HepG2 (cell line): ENCODE results near the gene DLAT. TPM values are rescaled to one million over a fixed set of nuclear protein-coding genes. Genes with fewer than 3 reads are reported as not detected.

ENCODE experiments used
- ATAC-seq: fragments of 200-7000 bp; cut with Tn5 transposase; 3 replicates; pipeline ENCODE4 v1.9.1; 2020; ENCODE audit warnings: mild to moderate bottlenecking, moderate library complexity
- BruUV-seq: library from RNA; stranded (reverse); fragments of 400-500 nt; replicated peaks from 2 replicates; lab custom pipeline; 2021; lab: Mats Ljungman, UMichigan
- CTCF ChIA-PET: fragments of 300-600 bp; formaldehyde crosslinking; extraction: SDS; loops from one replicate; lab custom pipeline; 2021; ENCODE audit warnings: low total read pairs, inconsistent platforms, low intra/inter-chr PET ratio; lab: Yijun Ruan, JAX
- POLR2A ChIA-PET: fragments of 350-600 bp; sonication (Branson Sonifier 250); formaldehyde crosslinking; loops from one replicate; lab custom pipeline; 2020; ENCODE audit warnings: antibody characterized with exemption, inconsistent platforms; lab: Yijun Ruan, JAX
- DNase-seq: peaks from one replicate; pipeline ENCODE4 v3.0.0-alpha.2; 2015; ENCODE audit warnings: low spot score
- FAIRE-seq: peaks from 3 replicates; lab custom pipeline; 2011; peaks lifted over from hg19 to GRCh38; lab: Jason Lieb, UNC
- H2AFZ ChIP-seq: one replicate; pipeline ENCODE4 v1.6.1; 2011; ENCODE audit warnings: low read length, inconsistent platforms
- H3K27ac ChIP-seq: fragments of 300-600 bp; 3 replicates; pipeline ENCODE4 v1.8.0; 2011; ENCODE audit warnings: mixed run types, mild to moderate bottlenecking, mixed read lengths, low read length, inconsistent platforms; ENCODE audit not compliant: insufficient read depth; ENCODE audit errors: extremely low read length
- H3K27me3 ChIP-seq, 2 experiments: fragments of 200-600 bp in 1 of 2; 2 replicates in 1 of 2; 3 replicates in 1 of 2; pipeline versions ENCODE4 v1.6.0 to v1.8.0; 2011; ENCODE audit warnings: low read length in 2 of 2, mild to moderate bottlenecking in 2 of 2, moderate library complexity in 2 of 2, inconsistent platforms in 1 of 2; ENCODE audit not compliant: insufficient read depth in 2 of 2, control insufficient read depth in 1 of 2
- H3K36me3 ChIP-seq, 2 experiments: fragments of 200-600 bp in 1 of 2; replicated peaks in 1 of 2; 2 replicates in 1 of 2; 3 replicates in 1 of 2; pipeline versions ENCODE4 v1.5.1 to v1.8.0; 2011; ENCODE audit warnings: low read length in 2 of 2, inconsistent platforms in 1 of 2; ENCODE audit not compliant: insufficient read depth in 2 of 2, control insufficient read depth in 1 of 2
- H3K4me1 ChIP-seq: 2 replicates; pipeline ENCODE4 v1.5.1; 2012; ENCODE audit warnings: low read length, inconsistent platforms; ENCODE audit not compliant: insufficient read depth
- H3K4me2 ChIP-seq: 2 replicates; pipeline ENCODE4 v1.6.0; 2011; ENCODE audit warnings: low read depth, low read length, inconsistent platforms
- H3K4me3 ChIP-seq, 3 experiments: fragments of 200-600 bp in 1 of 3; sonication (generic), shearing (Covaris generic) in 1 of 3; replicated peaks in 1 of 3; 2 replicates each; pipeline ENCODE4 v1.5.1; 2011 to 2016; ENCODE audit warnings: low read length in 3 of 3, inconsistent platforms in 2 of 3, low read depth in 2 of 3, mild to moderate bottlenecking in 2 of 3, control low read depth in 1 of 3, mixed read lengths in 1 of 3; ENCODE audit not compliant: insufficient read depth in 1 of 3
- H3K79me2 ChIP-seq: one replicate; pipeline ENCODE4 v1.6.1; 2011; ENCODE audit warnings: low read length, inconsistent platforms; ENCODE audit not compliant: insufficient read depth
- H3K9ac ChIP-seq: 2 replicates; pipeline ENCODE4 v1.6.0; 2011; ENCODE audit warnings: mild to moderate bottlenecking, low read depth, low read length, inconsistent platforms; ENCODE audit not compliant: insufficient read depth
- H3K9me3 ChIP-seq: 2 replicates; pipeline ENCODE4 v1.5.1; 2012; ENCODE audit warnings: mild to moderate bottlenecking, low read length
- H4K20me1 ChIP-seq: 2 replicates; pipeline ENCODE4 v1.6.0; 2011; ENCODE audit warnings: inconsistent platforms, mild to moderate bottlenecking, low read length, moderate library complexity; ENCODE audit not compliant: insufficient read depth
- AGO1 ChIP-seq: fragments of 200-400 bp; formaldehyde crosslinking; IDR thresholded peaks from 2 replicates; pipeline ENCODE4 v1.6.1; 2017; ENCODE audit warnings: mild to moderate bottlenecking, low read depth, low read length, moderate library complexity; ENCODE audit not compliant: poor library complexity, severe bottlenecking
- AKAP8 ChIP-seq: sonication (generic); formaldehyde crosslinking; IDR thresholded peaks from 2 replicates; pipeline ENCODE4 v1.5.1; 2020; ENCODE audit warnings: mild to moderate bottlenecking, missing genetic modification reagents
- ATF7 ChIP-seq, 2 experiments: fragments of 450-650 bp in 1 of 2; sonication (generic) in 1 of 2; formaldehyde crosslinking in 1 of 2; IDR thresholded peaks; 2 replicates each; pipeline versions ENCODE4 v1.4.0 to v1.6.1; 2016 to 2020; ENCODE audit warnings: antibody characterized with exemption in 1 of 2, mild to moderate bottlenecking in 1 of 2, missing genetic modification reagents in 1 of 2
- CAMTA2 ChIP-seq: sonication (generic); formaldehyde crosslinking; IDR thresholded peaks from 2 replicates; pipeline ENCODE4 v1.4.0; 2020; ENCODE audit warnings: mild to moderate bottlenecking, missing genetic modification reagents, borderline replicate concordance
- E2F1 ChIP-seq: sonication (generic); formaldehyde crosslinking; IDR thresholded peaks from 2 replicates; pipeline ENCODE4 v1.5.0; 2020; ENCODE audit warnings: missing genetic modification reagents
- SALL2 ChIP-seq: sonication (generic); formaldehyde crosslinking; IDR thresholded peaks from 2 replicates; pipeline ENCODE4 v1.8.1; 2023; ENCODE audit warnings: mild to moderate bottlenecking, missing genetic modification reagents, inconsistent platforms
- SOX13 ChIP-seq, 3 experiments: fragments of 450-650 bp in 1 of 3; sonication (generic) in 1 of 3; formaldehyde crosslinking in 1 of 3; IDR thresholded peaks in 2 of 3; conservative IDR thresholded peaks in 1 of 3; 2 replicates each; pipeline versions ENCODE4 v1.5.0 to v1.6.1; 2016 to 2020; ENCODE audit warnings: antibody characterized with exemption in 1 of 3, mild to moderate bottlenecking in 1 of 3, missing compliant biosample characterization in 1 of 3, missing genetic modification reagents in 1 of 3, moderate library complexity in 1 of 3
- ZBTB38 ChIP-seq: sonication (generic); formaldehyde crosslinking; IDR thresholded peaks from 2 replicates; pipeline ENCODE4 v1.5.1; 2020; ENCODE audit warnings: mild to moderate bottlenecking, missing genetic modification reagents
- ZNF136 ChIP-seq: sonication (generic); formaldehyde crosslinking; IDR thresholded peaks from 2 replicates; pipeline ENCODE4 v1.8.1; 2022; ENCODE audit warnings: low read depth, mild to moderate bottlenecking, moderate library complexity, missing genetic modification reagents
- ZNF264 ChIP-seq: sonication (generic); formaldehyde crosslinking; IDR thresholded peaks from 2 replicates; pipeline ENCODE4 v1.4.0; 2020; ENCODE audit warnings: missing genetic modification reagents
- ZNF570 ChIP-seq: sonication (generic); formaldehyde crosslinking; IDR thresholded peaks from 2 replicates; pipeline ENCODE4 v1.4.0; 2020; ENCODE audit warnings: mild to moderate bottlenecking, missing genetic modification reagents, borderline replicate concordance
- ZNF574 ChIP-seq: sonication (generic); formaldehyde crosslinking; IDR thresholded peaks from 2 replicates; pipeline ENCODE4 v1.4.0; 2020; ENCODE audit warnings: missing genetic modification reagents
- ZNF772 ChIP-seq: sonication (generic); formaldehyde crosslinking; IDR thresholded peaks from 2 replicates; pipeline ENCODE4 v1.5.0; 2020; ENCODE audit warnings: mild to moderate bottlenecking, missing genetic modification reagents
- in situ Hi-C: cut with HindIII; loops from 2 replicates; pipeline ENCODE4 v1.10.0; 2017; ENCODE audit warnings: low pct_unique_long_range_greater_than_20kb; ENCODE audit not compliant: extremely low pct_ligation_motif_present
- intact Hi-C: fragments of 100-400 bp; cut with micrococcal nuclease; formaldehyde crosslinking; loops from one replicate; pipeline ENCODE4 v1.10.0; 2022; ENCODE audit not compliant: unreplicated experiment
- polyA plus RNA-seq, 8 experiments: library from polyadenylated mRNA; depleted of rRNA in 3 of 8; stranded (reverse) in 7 of 8; unstranded in 1 of 8; fragments of >200 nt; fragmentation: Illumina TruSeq in 4 of 8; extraction: Trizol in 4 of 8; gene quantifications; 2 replicates each; pipeline versions ENCODE4 v1.2.1 to v1.2.3, GENCODE V29; 2011 to 2016; ENCODE audit warnings: low read depth in 4 of 8, missing spikeins in 1 of 8, mixed read lengths in 1 of 8; ENCODE audit not compliant: insufficient read depth in 1 of 8
- total RNA-seq, 5 experiments: library from RNA; depleted of rRNA; stranded (reverse); fragments of >200 nt; fragmentation: Illumina TruSeq; extraction: Trizol; gene quantifications; 2 replicates each; pipeline ENCODE4 v1.2.3, GENCODE V29; 2016; ENCODE audit warnings: low read depth in 1 of 5
- TF ChIP-seq, protein P1 (sequence below): sonication (generic); formaldehyde crosslinking; IDR thresholded peaks from 2 replicates; pipeline ENCODE4 v1.4.0; 2020; ENCODE audit warnings: mild to moderate bottlenecking, missing genetic modification reagents
- TF ChIP-seq, protein P2 (sequence below): sonication (generic); formaldehyde crosslinking; IDR thresholded peaks from 2 replicates; pipeline ENCODE4 v1.5.0; 2020; ENCODE audit warnings: missing genetic modification reagents

DLAT gene
- total and polyA plus RNA-seq, 2 of the 13 experiments (the other 11 are each of a cell fraction or from before 2014, with no cell fraction given), result 26.4 to 62.2 TPM

DNA sequence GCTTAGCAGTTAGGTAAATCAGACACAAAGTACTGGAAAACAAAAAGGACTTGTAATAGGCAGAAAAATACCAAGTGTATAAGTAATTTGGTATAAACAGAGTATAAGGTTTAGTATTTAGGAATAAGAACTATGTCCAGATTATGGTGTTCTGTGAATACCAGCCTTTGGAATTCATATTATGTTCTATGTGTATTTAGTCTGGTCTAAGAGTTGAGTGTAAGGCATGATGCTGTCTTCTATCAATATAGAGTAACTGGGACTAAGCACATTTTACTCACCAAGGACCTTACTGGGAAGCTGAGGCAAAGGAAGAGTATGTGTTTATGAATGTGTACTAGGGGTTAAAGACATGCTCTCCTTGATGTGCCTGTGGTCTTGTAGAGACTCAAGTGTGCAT lies 71.0 kb downstream of the DLAT start:
- no peak for FAIRE-seq
- no peak overlapping the region for H2AFZ ChIP-seq
- H4K20me1 ChIP-seq, result no peaks in the 10 kb centered on the region
- H3K9ac ChIP-seq, result no peak overlapping the region
- no peaks in the 10 kb centered on the region for H3K4me1 ChIP-seq
- CTCF ChIA-PET, result no interaction called here
- no peak overlapping the region for H3K4me2 ChIP-seq
- no peak overlapping the region for H3K4me3 ChIP-seq
- in situ Hi-C loops (no loop called here), intact Hi-C loops (no loop called here)
- POLR2A ChIA-PET, result interaction anchor here (1.1 kb wide), 1 partner anchor 10 kb away, joined by 3 read pairs; the partner anchor contains the start of genes SDHD and TIMM8B
- no peaks in the 10 kb centered on the region for H3K27me3 ChIP-seq
- TF ChIP-seq SOX13 (IDR thresholded peaks at IDR 0.05), result no peak
- TF ChIP-seq SOX13 (CRISPR knock-in tag; conservative IDR thresholded peaks at IDR 0.05 in 1 of 2, IDR thresholded peaks at IDR 0.05 in 1 of 2), result no peak
- TF ChIP-seq ZNF264 (CRISPR knock-in tag), result no peak
- TF ChIP-seq ZBTB38 (CRISPR knock-in tag), result no peak
- TF ChIP-seq, protein P1, sequence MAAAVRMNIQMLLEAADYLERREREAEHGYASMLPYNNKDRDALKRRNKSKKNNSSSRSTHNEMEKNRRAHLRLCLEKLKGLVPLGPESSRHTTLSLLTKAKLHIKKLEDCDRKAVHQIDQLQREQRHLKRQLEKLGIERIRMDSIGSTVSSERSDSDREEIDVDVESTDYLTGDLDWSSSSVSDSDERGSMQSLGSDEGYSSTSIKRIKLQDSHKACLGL (CRISPR knock-in tag), result no peak
- no peak for TF ChIP-seq AKAP8 (CRISPR knock-in tag)
- TF ChIP-seq, protein P2, sequence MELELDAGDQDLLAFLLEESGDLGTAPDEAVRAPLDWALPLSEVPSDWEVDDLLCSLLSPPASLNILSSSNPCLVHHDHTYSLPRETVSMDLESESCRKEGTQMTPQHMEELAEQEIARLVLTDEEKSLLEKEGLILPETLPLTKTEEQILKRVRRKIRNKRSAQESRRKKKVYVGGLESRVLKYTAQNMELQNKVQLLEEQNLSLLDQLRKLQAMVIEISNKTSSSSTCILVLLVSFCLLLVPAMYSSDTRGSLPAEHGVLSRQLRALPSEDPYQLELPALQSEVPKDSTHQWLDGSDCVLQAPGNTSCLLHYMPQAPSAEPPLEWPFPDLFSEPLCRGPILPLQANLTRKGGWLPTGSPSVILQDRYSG (CRISPR knock-in tag), result no peak
- TF ChIP-seq ZNF574 (CRISPR knock-in tag), result no peak
- no peak for TF ChIP-seq ATF7 (IDR thresholded peaks at IDR 0.05)
- TF ChIP-seq ATF7 (CRISPR knock-in tag; IDR thresholded peaks at IDR 0.05), result no peak
- TF ChIP-seq ZNF570 (CRISPR knock-in tag), result no peak
- no peak for TF ChIP-seq SALL2 (CRISPR knock-in tag)
- no peak for TF ChIP-seq CAMTA2 (CRISPR knock-in tag)
- no peak for TF ChIP-seq ZNF772 (CRISPR knock-in tag)
- no peak for TF ChIP-seq E2F1 (CRISPR knock-in tag)
- TF ChIP-seq ZNF136 (CRISPR knock-in tag), result no peak
- no peak for TF ChIP-seq AGO1
- no peaks in the 10 kb centered on the region for H3K79me2 ChIP-seq
- H3K9me3 ChIP-seq, result no peaks in the 10 kb centered on the region
- no TSS peak for BruUV-seq
- DNase-seq, result no peak
- no peak overlapping the region for H3K27ac ChIP-seq
- ATAC-seq, result no peak
- peaks cover 5 to 21% of the 10 kb centered on the region in 2 experiments; a peak in 4 of 5 replicates for H3K36me3 ChIP-seq
